Measurements from ENCODE around the gene EVI5.
"Not testable (repeated sequence)": the region's sequence is repeated elsewhere in the genome, so short reads cannot be mapped to it uniquely, and the experiment has no call there.

Gene EVI5

GRCh38 chr1:92662048-92662447, 122.9 kb downstream of the EVI5 start:
- no peak for DNase-seq

- DNase-seq, result no peak
These were observed 127.2 kb downstream of the EVI5 start for GRCh38 chr1:92657701-92658100.

- DNase-seq, result no peak
These were observed 129.6 kb downstream of the EVI5 start for GRCh38 chr1:92655197-92655801.

- no peak for DNase-seq
These were observed 131.1 kb downstream of the EVI5 start for GRCh38 chr1:92653605-92654381.

- DNase-seq, result not testable (repeated sequence)
These were observed 144.2 kb downstream of the EVI5 start for GRCh38 chr1:92640686-92641085.

GRCh38 chr1:92638498-92638897, 146.4 kb downstream of the EVI5 start:
- DNase-seq, result no peak

- DNase-seq, result not testable (repeated sequence)
These were observed 149.7 kb downstream of the EVI5 start for GRCh38 chr1:92635203-92635602.

- DNase-seq, result peak; percentile 33
These were observed 161.6 kb downstream of the EVI5 start for GRCh38 chr1:92623187-92623778.

- no peak for DNase-seq
These were observed 165.3 kb downstream of the EVI5 start for GRCh38 chr1:92619466-92620189.

GRCh38 chr1:92601044-92601443, 183.9 kb downstream of the EVI5 start:
- DNase-seq, result no peak

GRCh38 chr1:92599184-92599583, 185.7 kb downstream of the EVI5 start:
- no peak for DNase-seq

- not testable (repeated sequence) for DNase-seq
These were observed 195.5 kb downstream of the EVI5 start for GRCh38 chr1:92589361-92589760.

GRCh38 chr1:92587445-92587844, 197.5 kb downstream of the EVI5 start:
- no peak for DNase-seq

- DNase-seq, result no peak
These were observed 199.1 kb downstream of the EVI5 start for GRCh38 chr1:92585831-92586230.

GRCh38 chr1:92584810-92585209, 200.1 kb downstream of the EVI5 start:
- not testable (repeated sequence) for DNase-seq

- no peak for DNase-seq
These were observed 200.8 kb downstream of the EVI5 start for GRCh38 chr1:92583821-92584760.

- no peak for DNase-seq
These were observed 207.5 kb downstream of the EVI5 start for GRCh38 chr1:92577261-92577895.

- DNase-seq, result no peak
These were observed 209.8 kb downstream of the EVI5 start for GRCh38 chr1:92575123-92575522.

- no peak for DNase-seq
These were observed 212.4 kb downstream of the EVI5 start for GRCh38 chr1:92572520-92572919.

GRCh38 chr1:92571578-92571977, 213.3 kb downstream of the EVI5 start:
- no peak for DNase-seq

GRCh38 chr1:92567211-92567868, 217.6 kb downstream of the EVI5 start:
- no peak for DNase-seq
